Measurements from ENCODE around the gene USHBP1.

- TF ChIP-seq POLR2A (IDR thresholded peaks at IDR 0.05; ENCODE audit: borderline replicate concordance, extremely low read depth, insufficient read depth, insufficient read length), result no peak
- no peak for TF ChIP-seq ZNF274 (IDR thresholded peaks at IDR 0.05; ENCODE audit: low read depth, low read length)
- TF ChIP-seq, protein P1, sequence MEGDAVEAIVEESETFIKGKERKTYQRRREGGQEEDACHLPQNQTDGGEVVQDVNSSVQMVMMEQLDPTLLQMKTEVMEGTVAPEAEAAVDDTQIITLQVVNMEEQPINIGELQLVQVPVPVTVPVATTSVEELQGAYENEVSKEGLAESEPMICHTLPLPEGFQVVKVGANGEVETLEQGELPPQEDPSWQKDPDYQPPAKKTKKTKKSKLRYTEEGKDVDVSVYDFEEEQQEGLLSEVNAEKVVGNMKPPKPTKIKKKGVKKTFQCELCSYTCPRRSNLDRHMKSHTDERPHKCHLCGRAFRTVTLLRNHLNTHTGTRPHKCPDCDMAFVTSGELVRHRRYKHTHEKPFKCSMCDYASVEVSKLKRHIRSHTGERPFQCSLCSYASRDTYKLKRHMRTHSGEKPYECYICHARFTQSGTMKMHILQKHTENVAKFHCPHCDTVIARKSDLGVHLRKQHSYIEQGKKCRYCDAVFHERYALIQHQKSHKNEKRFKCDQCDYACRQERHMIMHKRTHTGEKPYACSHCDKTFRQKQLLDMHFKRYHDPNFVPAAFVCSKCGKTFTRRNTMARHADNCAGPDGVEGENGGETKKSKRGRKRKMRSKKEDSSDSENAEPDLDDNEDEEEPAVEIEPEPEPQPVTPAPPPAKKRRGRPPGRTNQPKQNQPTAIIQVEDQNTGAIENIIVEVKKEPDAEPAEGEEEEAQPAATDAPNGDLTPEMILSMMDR (IDR thresholded peaks at IDR 0.05 in 2 of 3, conservative IDR thresholded peaks at IDR 0.05 in 1 of 3; ENCODE audit: borderline replicate concordance in 1 of 3, insufficient read depth in 1 of 3, low read depth in 2 of 3, low read length in 2 of 3), result no peak
- no peak for TF ChIP-seq TCF7L2 (IDR thresholded peaks at IDR 0.05; ENCODE audit: borderline replicate concordance, extremely low read depth, insufficient read depth, insufficient read length)
- TF ChIP-seq ATF3 (IDR thresholded peaks at IDR 0.05), result no peak
- no peak for TF ChIP-seq RAD21 (IDR thresholded peaks at IDR 0.05; ENCODE audit: low read depth)
- TF ChIP-seq CEBPB (IDR thresholded peaks at IDR 0.05; ENCODE audit: low read depth), result no peak
- TF ChIP-seq, protein P2, sequence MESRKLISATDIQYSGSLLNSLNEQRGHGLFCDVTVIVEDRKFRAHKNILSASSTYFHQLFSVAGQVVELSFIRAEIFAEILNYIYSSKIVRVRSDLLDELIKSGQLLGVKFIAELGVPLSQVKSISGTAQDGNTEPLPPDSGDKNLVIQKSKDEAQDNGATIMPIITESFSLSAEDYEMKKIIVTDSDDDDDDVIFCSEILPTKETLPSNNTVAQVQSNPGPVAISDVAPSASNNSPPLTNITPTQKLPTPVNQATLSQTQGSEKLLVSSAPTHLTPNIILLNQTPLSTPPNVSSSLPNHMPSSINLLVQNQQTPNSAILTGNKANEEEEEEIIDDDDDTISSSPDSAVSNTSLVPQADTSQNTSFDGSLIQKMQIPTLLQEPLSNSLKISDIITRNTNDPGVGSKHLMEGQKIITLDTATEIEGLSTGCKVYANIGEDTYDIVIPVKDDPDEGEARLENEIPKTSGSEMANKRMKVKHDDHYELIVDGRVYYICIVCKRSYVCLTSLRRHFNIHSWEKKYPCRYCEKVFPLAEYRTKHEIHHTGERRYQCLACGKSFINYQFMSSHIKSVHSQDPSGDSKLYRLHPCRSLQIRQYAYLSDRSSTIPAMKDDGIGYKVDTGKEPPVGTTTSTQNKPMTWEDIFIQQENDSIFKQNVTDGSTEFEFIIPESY (IDR thresholded peaks at IDR 0.05; ENCODE audit: extremely low read depth, insufficient replicate concordance, low read length), result no peak
- no peak for TF ChIP-seq POLR2AphosphoS5 (IDR thresholded peaks at IDR 0.05; ENCODE audit: low read depth, low read length)
- TF ChIP-seq EGR1 (IDR thresholded peaks at IDR 0.05; ENCODE audit: low read depth), result no peak
- TF ChIP-seq REST (IDR thresholded peaks at IDR 0.05; ENCODE audit: low read depth), result no peak
- TF ChIP-seq CBX3 (IDR thresholded peaks at IDR 0.05; ENCODE audit: low read depth), result no peak
- no peak for TF ChIP-seq JUND (IDR thresholded peaks at IDR 0.05)
Measured at GRCh38 chr19:17248011-17248776, 16.4 kb downstream of the USHBP1 start.

All from HCT116 (cell line).